GM06990 (cell line): ENCODE data around the gene PLAGL2.

Experiments
- DNase-seq: peaks from one replicate; pipeline ENCODE4 v3.0.0-alpha.2; 2011; ENCODE audit not compliant: insufficient read length; ENCODE audit errors: extremely low read depth
- H3K27me3 ChIP-seq: replicated peaks from 2 replicates; pipeline ENCODE4 v1.6.0; 2011; ENCODE audit warnings: low read length; ENCODE audit not compliant: control insufficient read depth, insufficient read depth
- H3K36me3 ChIP-seq: 2 replicates; pipeline ENCODE4 v1.5.1; 2011; ENCODE audit warnings: low read length; ENCODE audit not compliant: control insufficient read depth, insufficient read depth
- H3K4me3 ChIP-seq: replicated peaks from 2 replicates; pipeline ENCODE4 v1.5.1; 2011; ENCODE audit warnings: low read depth, mild to moderate bottlenecking, control low read depth, low read length
- TF ChIP-seq, protein P1 (sequence below): IDR thresholded peaks from 2 replicates; pipeline ENCODE4 v1.5.1; 2011; ENCODE audit warnings: low read length, control low read depth, mild to moderate bottlenecking, inconsistent platforms; ENCODE audit not compliant: insufficient read depth, poor library complexity, severe bottlenecking

The PLAGL2 gene

GRCh38 chr20:32237419-32237818 lies 29.9 kb upstream of the PLAGL2 start:
- no peak overlapping the region for H3K4me3 ChIP-seq
- DNase-seq, result no peak
- no peaks in the 10 kb centered on the region for H3K27me3 ChIP-seq
- H3K36me3 ChIP-seq, result peaks cover 28% of the 10 kb centered on the region
- TF ChIP-seq, protein P1, sequence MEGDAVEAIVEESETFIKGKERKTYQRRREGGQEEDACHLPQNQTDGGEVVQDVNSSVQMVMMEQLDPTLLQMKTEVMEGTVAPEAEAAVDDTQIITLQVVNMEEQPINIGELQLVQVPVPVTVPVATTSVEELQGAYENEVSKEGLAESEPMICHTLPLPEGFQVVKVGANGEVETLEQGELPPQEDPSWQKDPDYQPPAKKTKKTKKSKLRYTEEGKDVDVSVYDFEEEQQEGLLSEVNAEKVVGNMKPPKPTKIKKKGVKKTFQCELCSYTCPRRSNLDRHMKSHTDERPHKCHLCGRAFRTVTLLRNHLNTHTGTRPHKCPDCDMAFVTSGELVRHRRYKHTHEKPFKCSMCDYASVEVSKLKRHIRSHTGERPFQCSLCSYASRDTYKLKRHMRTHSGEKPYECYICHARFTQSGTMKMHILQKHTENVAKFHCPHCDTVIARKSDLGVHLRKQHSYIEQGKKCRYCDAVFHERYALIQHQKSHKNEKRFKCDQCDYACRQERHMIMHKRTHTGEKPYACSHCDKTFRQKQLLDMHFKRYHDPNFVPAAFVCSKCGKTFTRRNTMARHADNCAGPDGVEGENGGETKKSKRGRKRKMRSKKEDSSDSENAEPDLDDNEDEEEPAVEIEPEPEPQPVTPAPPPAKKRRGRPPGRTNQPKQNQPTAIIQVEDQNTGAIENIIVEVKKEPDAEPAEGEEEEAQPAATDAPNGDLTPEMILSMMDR, result no peak

- TF ChIP-seq, protein P1, result no peak
- no peaks in the 10 kb centered on the region for H3K27me3 ChIP-seq
- DNase-seq, result no peak
- H3K4me3 ChIP-seq, result no peak overlapping the region
- H3K36me3 ChIP-seq, result peaks cover 28% of the 10 kb centered on the region
Observed at GRCh38 chr20:32236819-32237218, 29.3 kb upstream of the PLAGL2 start.

DNA sequence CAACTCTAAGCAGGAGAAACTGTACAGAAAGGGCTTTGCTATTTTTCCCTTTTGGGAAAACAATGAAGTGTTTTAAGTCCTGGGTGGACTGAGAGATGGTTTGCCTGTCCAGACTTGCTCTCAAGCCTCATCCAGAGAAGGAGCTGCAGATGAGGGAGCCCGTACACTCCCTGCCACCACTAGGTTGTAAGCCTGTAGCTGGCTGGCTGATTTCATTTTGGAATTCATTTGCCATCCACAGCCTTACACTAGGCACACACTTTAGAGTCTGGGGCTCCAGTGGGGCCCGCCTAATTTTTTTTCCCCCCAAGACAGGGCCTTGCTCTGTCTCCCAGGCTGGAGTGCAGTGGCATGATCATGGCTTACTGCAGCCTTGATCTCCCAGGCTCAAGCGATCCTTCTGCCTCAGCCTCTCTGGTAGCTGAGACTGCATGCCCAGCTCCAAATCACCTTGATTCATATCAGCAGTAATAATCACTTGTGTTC lies 28.5 kb upstream of the PLAGL2 start:
- H3K27me3 ChIP-seq, result no peaks in the 10 kb centered on the region
- H3K4me3 ChIP-seq, result no peak overlapping the region
- DNase-seq, result no peak
- peaks cover 28% of the 10 kb centered on the region for H3K36me3 ChIP-seq
- TF ChIP-seq, protein P1, result no peak

DNA sequence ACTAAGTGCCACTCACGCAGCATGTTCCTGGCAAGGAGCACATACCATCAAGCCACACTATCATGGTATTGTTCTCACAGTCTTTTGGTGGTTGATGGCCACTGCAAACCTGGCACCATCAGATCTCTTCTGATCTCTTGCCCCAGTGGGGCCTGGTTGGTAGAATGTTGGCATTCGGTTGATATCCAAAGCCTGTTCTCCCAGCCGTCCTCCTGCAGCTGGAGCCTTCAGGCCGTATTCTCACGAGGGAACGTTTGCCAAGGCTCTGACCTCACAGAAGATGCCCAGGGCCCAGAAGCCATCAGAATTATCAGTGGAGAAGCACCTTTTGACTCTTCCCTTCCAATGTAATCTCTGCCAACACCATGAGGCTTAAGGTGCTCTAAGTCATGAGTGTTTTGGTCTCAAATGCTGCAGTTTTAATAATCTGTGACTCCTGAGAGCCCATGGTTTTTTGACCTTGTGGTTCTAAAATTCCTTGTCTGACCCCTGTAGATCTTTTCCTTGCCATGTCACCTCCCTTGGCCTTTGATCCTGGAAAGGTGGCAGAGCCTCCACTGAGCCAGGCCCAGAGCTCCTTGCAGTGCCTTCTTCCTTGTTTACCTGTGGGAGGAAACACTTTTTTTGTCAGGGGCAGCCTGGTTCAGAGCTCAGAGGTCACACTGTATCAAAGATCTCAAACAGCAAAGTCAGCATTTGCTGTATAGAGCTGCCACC lies 27.9 kb upstream of the PLAGL2 start:
- no peak overlapping the region for H3K4me3 ChIP-seq
- TF ChIP-seq, protein P1, result no peak
- no peaks in the 10 kb centered on the region for H3K27me3 ChIP-seq
- H3K36me3 ChIP-seq, result peaks cover 32% of the 10 kb centered on the region
- DNase-seq, result no peak

GRCh38 chr20:32234135-32234808 lies 26.7 kb upstream of the PLAGL2 start:
- H3K27me3 ChIP-seq, result no peaks in the 10 kb centered on the region
- TF ChIP-seq, protein P1, result no peak
- no peak overlapping the region for H3K4me3 ChIP-seq
- peaks cover 32% of the 10 kb centered on the region for H3K36me3 ChIP-seq
- no peak for DNase-seq
